ENCODE results near the gene RHOBTB3. TPM values are rescaled to one million over a fixed set of nuclear protein-coding genes. Genes with fewer than 3 reads are reported as not detected.

The RHOBTB3 gene
- total RNA-seq, 4 donors from 2014 or later = 31.0 to 74.2 (median 46.3) TPM

DNA sequence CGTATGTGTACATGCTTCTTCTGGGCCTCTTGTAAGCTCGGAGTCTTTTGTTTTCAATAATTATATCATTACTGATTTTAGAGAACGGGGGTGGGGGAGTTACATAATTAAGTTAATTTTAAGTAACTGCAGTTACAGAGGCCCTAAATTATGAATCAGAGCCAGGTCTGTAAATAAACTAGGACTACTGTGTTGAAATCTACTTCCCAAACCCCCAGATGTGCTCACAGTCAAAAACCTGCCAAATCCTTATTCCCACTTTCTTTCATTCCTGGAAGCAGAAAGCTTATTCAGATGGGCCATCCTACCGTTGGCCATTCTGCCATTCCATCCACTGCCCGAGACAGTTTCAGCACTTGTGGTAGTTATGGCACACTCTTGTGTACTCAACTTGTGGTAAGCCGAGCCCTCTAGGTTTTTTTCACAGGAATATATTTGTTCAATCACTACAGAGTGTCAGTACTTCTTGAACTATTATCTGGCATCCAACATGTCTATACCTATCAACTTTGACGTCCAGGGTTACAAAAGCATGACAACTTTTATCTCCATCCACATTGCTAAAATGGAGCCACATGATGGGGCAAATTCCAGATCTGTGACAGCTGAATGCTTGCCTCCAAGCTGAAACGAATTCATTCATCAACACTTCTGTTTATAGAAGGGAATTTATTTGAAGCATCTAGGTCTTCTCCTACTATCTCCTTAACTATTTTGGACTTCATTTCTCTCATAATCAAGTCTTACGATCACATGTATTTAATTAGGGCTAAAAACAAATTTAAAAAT, 53.6 kb downstream of the RHOBTB3 start:
- no peak for TF ChIP-seq EP300 (IDR thresholded peaks at IDR 0.05)
- TF ChIP-seq POLR2AphosphoS5 (IDR thresholded peaks at IDR 0.05) = no peak
- TF ChIP-seq, protein P1, sequence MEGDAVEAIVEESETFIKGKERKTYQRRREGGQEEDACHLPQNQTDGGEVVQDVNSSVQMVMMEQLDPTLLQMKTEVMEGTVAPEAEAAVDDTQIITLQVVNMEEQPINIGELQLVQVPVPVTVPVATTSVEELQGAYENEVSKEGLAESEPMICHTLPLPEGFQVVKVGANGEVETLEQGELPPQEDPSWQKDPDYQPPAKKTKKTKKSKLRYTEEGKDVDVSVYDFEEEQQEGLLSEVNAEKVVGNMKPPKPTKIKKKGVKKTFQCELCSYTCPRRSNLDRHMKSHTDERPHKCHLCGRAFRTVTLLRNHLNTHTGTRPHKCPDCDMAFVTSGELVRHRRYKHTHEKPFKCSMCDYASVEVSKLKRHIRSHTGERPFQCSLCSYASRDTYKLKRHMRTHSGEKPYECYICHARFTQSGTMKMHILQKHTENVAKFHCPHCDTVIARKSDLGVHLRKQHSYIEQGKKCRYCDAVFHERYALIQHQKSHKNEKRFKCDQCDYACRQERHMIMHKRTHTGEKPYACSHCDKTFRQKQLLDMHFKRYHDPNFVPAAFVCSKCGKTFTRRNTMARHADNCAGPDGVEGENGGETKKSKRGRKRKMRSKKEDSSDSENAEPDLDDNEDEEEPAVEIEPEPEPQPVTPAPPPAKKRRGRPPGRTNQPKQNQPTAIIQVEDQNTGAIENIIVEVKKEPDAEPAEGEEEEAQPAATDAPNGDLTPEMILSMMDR (IDR thresholded peaks at IDR 0.05) = no peak
- H3K27ac ChIP-seq = no peak overlapping the region
- 88% methylated on average over 9 of the region's 9 CpGs for WGBS
- no peaks in the 10 kb centered on the region for H3K27me3 ChIP-seq
- H3K36me3 ChIP-seq = peaks cover 19% of the 10 kb centered on the region
- peaks cover 12% of the 10 kb centered on the region for H3K4me1 ChIP-seq
- DNase-seq (ENCODE audit: low spot score in 2 of 2) = no peak
- H3K4me3 ChIP-seq = no peak overlapping the region
- H3K9me3 ChIP-seq = no peaks in the 10 kb centered on the region

DNA sequence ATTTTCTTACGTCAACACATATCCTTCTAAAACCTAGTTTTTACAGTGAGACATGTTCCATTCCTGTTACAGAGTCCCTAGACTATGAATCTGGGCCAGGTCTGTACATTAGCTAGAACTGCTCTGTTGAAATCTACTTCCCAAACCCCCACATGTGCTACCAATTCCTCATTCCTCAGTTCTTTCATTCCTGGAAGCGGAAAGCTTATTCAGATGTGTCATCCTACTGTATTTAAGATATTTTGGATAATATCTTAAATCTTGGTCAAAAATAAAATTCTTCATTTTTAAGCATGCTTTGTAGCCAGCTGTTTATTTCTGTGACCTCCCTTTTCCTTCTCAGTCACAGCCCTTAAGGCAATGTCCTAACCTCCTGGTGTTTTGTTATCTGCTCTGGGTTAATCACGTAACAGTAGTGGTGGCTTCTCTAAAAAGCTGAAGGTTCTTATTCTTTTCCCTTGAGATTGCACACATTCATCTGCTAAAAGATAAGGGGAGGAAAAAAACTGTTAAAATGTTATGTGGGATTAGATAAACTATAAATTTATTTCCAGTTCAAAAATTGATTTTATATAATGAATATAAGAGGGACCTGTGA, 55.8 kb downstream of the RHOBTB3 start:
- H3K4me1 ChIP-seq = no peaks in the 10 kb centered on the region
- no peak overlapping the region for H3K27ac ChIP-seq
- H3K9me3 ChIP-seq = no peaks in the 10 kb centered on the region
- no peaks in the 10 kb centered on the region for H3K27me3 ChIP-seq
- 77% methylated on average over 3 of the region's 3 CpGs for WGBS
- peaks cover 15% of the 10 kb centered on the region for H3K36me3 ChIP-seq
- no peak for DNase-seq (ENCODE audit: low spot score in 2 of 2)
- TF ChIP-seq EP300 (IDR thresholded peaks at IDR 0.05) (no peak), POLR2AphosphoS5 (IDR thresholded peaks at IDR 0.05) (no peak), POLR2A (IDR thresholded peaks at IDR 0.05) (no peak)
- TF ChIP-seq, protein P1 (IDR thresholded peaks at IDR 0.05) = no peak
- H3K4me3 ChIP-seq = no peak overlapping the region

DNA sequence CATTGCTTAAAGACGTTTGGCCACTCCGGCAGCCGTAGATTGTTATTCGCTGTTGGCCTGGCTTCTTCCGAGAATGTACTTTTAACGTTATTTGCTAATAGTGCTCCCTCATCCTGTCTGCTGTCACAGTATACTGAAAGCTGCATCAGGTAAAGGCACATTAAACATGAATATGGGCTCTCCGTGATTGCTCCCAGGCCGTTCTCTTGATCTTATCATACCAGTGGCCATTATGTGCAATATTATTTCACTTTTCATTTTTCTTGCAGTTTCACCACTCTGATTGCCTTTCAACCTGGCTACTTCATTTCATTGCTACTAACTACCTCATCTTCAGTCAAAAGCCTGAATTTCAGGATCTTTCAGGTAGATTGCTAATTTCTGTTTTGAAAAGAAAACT, 57.4 kb downstream of the RHOBTB3 start:
- peaks cover 15% of the 10 kb centered on the region for H3K36me3 ChIP-seq
- H3K9me3 ChIP-seq = no peaks in the 10 kb centered on the region
- no peak overlapping the region for H3K27ac ChIP-seq
- 92% methylated on average over 8 of the region's 8 CpGs for WGBS
- no peak overlapping the region for H3K4me3 ChIP-seq
- DNase-seq (ENCODE audit: low spot score in 2 of 2) = no peak
- no peak for TF ChIP-seq POLR2AphosphoS5 (IDR thresholded peaks at IDR 0.05)
- TF ChIP-seq POLR2A (IDR thresholded peaks at IDR 0.05) = no peak
- TF ChIP-seq EP300 (IDR thresholded peaks at IDR 0.05) = no peak
- TF ChIP-seq, protein P1 (IDR thresholded peaks at IDR 0.05) = no peak
- H3K4me1 ChIP-seq = no peaks in the 10 kb centered on the region
- no peaks in the 10 kb centered on the region for H3K27me3 ChIP-seq

DNA sequence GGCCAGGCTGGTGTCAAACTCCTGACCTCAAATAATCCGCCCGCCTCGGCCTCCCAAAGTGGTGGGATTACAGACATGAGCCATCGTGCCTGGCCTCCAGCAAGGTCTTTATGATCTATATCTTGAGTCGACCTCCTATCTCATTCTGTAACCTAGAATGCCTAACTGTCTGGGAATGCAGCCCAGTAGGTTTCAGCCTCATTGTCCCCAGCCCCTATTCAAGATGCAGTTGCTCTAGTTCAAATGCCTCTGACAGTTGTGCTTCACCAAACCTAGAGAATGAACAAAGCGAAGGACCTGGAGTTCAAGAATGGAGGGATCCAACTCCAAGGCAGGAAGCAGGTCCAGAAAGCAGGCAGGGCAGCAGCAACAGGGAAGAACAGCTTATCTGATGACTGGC, 60.6 kb downstream of the RHOBTB3 start:
- H3K4me3 ChIP-seq = no peak overlapping the region
- no peaks in the 10 kb centered on the region for H3K27me3 ChIP-seq
- WGBS = 89% methylated on average over 6 of the region's 6 CpGs
- no peak overlapping the region for H3K27ac ChIP-seq
- no peaks in the 10 kb centered on the region for H3K4me1 ChIP-seq
- no peak for TF ChIP-seq EP300 (IDR thresholded peaks at IDR 0.05)
- TF ChIP-seq POLR2AphosphoS5 (IDR thresholded peaks at IDR 0.05) = no peak
- TF ChIP-seq, protein P1 (IDR thresholded peaks at IDR 0.05) = no peak
- no peak for TF ChIP-seq POLR2A (IDR thresholded peaks at IDR 0.05)
- peaks cover 17% of the 10 kb centered on the region for H3K36me3 ChIP-seq
- no peak for DNase-seq (ENCODE audit: low spot score in 2 of 2)
- H3K9me3 ChIP-seq = no peaks in the 10 kb centered on the region

DNA sequence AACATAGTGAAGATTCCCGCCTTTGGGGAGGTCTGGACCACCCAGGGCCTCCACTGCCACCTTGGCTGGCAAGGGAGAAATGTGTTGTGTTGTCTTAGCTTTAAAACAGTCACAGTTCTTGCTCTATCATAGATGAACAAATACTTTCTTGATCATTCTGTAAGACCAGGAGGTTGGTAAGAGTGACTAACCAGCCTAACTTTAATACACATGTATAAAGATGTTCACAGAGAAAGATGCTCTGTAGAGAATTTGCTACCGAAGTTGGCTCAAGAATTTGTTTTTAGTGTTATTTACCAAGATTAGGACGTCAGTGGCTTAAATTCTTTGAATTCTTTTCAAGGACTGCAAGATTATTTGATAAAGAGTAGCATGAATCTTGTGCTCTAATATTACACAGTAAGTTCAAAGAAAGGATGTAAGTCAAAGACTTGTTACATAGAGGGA, 63.0 kb downstream of the RHOBTB3 start:
- H3K4me3 ChIP-seq = no peak overlapping the region
- no peaks in the 10 kb centered on the region for H3K9me3 ChIP-seq
- 63% methylated on average over 3 of the region's 3 CpGs for WGBS
- H3K4me1 ChIP-seq = no peaks in the 10 kb centered on the region
- H3K36me3 ChIP-seq = peaks cover 9% of the 10 kb centered on the region
- TF ChIP-seq POLR2AphosphoS5 (IDR thresholded peaks at IDR 0.05) (no peak), POLR2A (IDR thresholded peaks at IDR 0.05) (no peak), EP300 (IDR thresholded peaks at IDR 0.05) (no peak)
- TF ChIP-seq, protein P1 (IDR thresholded peaks at IDR 0.05) = no peak
- no peak for DNase-seq (ENCODE audit: low spot score in 2 of 2)
- no peaks in the 10 kb centered on the region for H3K27me3 ChIP-seq
- no peak overlapping the region for H3K27ac ChIP-seq

Measured in suprapubic skin (tissue), 4 donors.